Nephron (organoid): ENCODE data around the gene ZNHIT1.
A peak's percentile ranks its signal among the peaks of the same experiment; 100 is the strongest.

Experiments used
- H3K27ac Mint-ChIP-seq, 3 experiments: 2 replicates each; pipeline ENCODE4 v1.8.0; 2020; ENCODE audit warnings: mixed read lengths in 3 of 3, mild to moderate bottlenecking in 2 of 3, moderate library complexity in 1 of 3
- H3K27me3 Mint-ChIP-seq: 2 replicates; pipeline ENCODE4 v1.8.0; 2021; ENCODE audit warnings: low read depth, mild to moderate bottlenecking, moderate library complexity, mixed read lengths
- H3K36me3 Mint-ChIP-seq: 2 replicates; pipeline ENCODE4 v1.8.0; 2020; ENCODE audit warnings: low read depth, mixed read lengths
- H3K4me1 Mint-ChIP-seq: 2 replicates; pipeline ENCODE4 v1.8.0; 2020; ENCODE audit warnings: mixed read lengths
- H3K4me3 Mint-ChIP-seq, 3 experiments: 2 replicates each; pipeline ENCODE4 v1.8.0; 2020; ENCODE audit warnings: mild to moderate bottlenecking in 3 of 3, mixed read lengths in 3 of 3, moderate library complexity in 2 of 3
- H3K9me3 Mint-ChIP-seq: 2 replicates; pipeline ENCODE4 v1.8.0; 2020; ENCODE audit warnings: mixed read lengths
- TF ChIP-seq, protein P1 (sequence below), 3 experiments: fragments of 200-600 bp; sonication (generic); IDR thresholded peaks; one replicate each; pipeline ENCODE4 v1.5.0; 2021; ENCODE audit warnings: antibody characterized with exemption in 3 of 3; ENCODE audit not compliant: unreplicated experiment in 3 of 3

ZNHIT1 gene

DNA sequence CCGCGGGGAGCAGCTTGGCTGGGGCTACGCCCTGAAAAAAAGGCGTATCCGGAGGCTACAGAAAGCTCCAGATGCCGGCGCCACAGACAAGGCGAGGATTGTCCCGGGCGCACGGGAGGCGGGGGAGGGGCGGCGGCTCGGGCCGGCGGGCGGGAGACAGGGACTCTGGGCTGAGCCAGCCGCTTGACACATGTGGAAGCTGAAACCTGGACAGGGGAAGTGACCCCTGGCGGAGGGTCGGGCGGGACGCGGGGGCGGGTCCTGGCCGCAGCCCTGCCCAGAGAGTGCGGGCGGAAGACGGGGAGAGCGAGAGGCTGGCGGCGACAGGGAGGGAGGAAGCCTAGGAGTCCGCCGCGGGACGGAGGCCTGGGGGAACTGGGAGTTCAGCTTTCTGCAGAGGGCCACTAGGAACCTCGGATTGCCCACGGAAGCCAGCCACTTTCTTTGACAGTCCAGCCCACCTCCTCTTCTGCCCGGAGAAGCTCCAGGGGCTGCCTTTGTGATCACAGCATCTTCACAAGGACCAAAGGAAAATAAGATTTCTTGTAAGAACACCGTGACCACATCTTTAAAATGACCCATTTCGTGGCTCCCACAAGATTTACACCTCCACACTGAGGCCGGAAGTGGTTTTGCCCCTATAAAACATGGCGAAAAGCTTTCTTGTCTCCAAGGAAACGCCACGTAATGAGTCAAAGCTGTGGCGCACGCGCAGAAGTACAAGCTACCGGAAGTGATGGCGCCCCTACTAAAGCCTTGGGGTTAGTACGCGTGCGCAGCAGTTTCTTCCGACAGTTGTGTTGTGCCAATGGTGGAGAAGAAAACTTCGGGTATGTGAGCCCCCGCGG is at the start of gene ZNHIT1, which contains the start of gene PLOD3:
Gene ZNHIT1 (plus strand): TSS at position 778 of the 848 bp plus-strand sequence. CDS start 31 bp downstream, at position 809.
Gene PLOD3 (minus strand): TSS at position 194 of the 848 bp plus-strand sequence. CDS start 307 bp downstream, outside the sequence.
- peaks cover 31% of the 10 kb centered on the region for H3K4me1 Mint-ChIP-seq
- H3K9me3 Mint-ChIP-seq = no peaks in the 10 kb centered on the region
- peak within 1 kb of the TSS; percentile 72 to 93 (median 91) for H3K27ac Mint-ChIP-seq
- TF ChIP-seq, protein P1, sequence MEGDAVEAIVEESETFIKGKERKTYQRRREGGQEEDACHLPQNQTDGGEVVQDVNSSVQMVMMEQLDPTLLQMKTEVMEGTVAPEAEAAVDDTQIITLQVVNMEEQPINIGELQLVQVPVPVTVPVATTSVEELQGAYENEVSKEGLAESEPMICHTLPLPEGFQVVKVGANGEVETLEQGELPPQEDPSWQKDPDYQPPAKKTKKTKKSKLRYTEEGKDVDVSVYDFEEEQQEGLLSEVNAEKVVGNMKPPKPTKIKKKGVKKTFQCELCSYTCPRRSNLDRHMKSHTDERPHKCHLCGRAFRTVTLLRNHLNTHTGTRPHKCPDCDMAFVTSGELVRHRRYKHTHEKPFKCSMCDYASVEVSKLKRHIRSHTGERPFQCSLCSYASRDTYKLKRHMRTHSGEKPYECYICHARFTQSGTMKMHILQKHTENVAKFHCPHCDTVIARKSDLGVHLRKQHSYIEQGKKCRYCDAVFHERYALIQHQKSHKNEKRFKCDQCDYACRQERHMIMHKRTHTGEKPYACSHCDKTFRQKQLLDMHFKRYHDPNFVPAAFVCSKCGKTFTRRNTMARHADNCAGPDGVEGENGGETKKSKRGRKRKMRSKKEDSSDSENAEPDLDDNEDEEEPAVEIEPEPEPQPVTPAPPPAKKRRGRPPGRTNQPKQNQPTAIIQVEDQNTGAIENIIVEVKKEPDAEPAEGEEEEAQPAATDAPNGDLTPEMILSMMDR (IDR thresholded peaks at IDR 0.05; ENCODE audit: unreplicated experiment in 3 of 3) = peak in 1 of 3 experiments; percentile 36
- H3K27me3 Mint-ChIP-seq = no peaks in the 10 kb centered on the region
- H3K36me3 Mint-ChIP-seq = peaks cover 27% of the 10 kb centered on the region
- H3K4me3 Mint-ChIP-seq = peak within 1 kb of the TSS; percentile 95 to 97 (median 95)

DNA sequence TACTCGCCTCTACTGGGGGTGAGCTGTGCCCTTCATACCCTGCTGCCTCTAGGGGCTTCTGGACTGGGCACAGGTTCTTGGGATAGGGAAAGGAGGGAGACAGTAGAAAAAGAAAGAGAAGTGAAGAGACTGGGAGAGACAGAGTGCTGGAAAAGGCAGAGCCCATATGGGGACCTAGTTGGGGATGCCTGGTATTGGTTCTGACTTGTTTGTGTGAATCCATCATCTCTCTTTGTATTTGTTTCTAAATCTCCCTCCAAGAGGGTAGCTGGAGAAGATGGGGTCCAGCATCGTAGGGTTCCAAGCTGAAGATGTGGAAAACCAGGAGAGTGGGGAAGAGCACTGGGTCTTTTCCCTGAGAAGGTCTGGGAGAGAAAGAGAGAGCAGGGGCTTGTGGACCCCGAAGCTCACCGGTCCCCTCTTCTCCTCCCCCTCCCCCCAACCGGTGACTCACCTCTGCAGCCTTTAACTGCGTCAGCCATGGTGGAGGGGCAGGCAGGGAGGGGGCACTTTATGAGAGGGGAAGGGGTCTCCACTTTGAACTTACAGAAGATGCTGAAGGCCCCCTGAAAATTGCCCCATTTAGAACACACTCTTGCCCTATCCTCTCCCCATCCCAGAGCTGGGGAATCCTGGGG is 49.4 kb upstream of the ZNHIT1 start:
- peaks cover 96% of the 10 kb centered on the region for H3K27me3 Mint-ChIP-seq
- no peaks in the 10 kb centered on the region for H3K36me3 Mint-ChIP-seq
- peaks cover 47% of the 10 kb centered on the region for H3K4me1 Mint-ChIP-seq
- TF ChIP-seq, protein P1 (IDR thresholded peaks at IDR 0.05; ENCODE audit: unreplicated experiment in 3 of 3) = no peak
- peak overlapping the region in 2 of 3 experiments; percentile 10 to 39 for H3K4me3 Mint-ChIP-seq
- no peak overlapping the region for H3K27ac Mint-ChIP-seq
- H3K9me3 Mint-ChIP-seq = no peaks in the 10 kb centered on the region

DNA sequence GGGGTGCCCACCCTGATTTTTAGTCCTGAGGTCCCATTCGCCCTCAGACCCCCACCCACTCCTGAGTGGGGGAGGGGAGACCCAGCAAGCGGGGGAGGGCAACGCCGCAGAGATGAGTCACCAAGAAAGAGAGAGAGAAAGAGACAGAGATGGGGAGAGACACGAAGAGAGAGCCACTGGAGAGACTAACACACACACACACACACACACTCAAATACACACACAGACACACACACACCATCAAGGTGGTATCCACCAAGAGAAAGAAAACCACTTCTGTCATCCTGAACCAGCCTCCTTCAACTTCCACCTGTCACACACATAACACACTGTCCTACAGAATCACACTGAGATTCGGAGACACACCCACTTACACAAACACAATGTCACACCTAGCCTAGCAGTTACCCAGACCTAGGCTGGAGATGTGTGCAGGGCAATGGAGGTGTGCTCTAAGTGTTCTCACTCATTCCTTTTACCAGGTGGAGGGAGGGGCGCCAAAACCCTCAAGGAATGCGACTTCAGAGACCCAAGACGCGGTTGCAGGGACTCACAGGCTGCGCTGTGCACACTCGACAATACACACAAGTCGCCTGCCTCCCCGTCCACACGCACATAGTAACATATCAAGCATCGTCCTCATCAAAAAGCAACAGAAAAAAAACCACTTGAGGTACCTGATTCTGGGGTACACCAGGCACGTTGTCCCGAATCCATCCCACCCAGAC is 48.7 kb upstream of the ZNHIT1 start:
- peaks cover 100% of the 10 kb centered on the region for H3K27me3 Mint-ChIP-seq
- no peaks in the 10 kb centered on the region for H3K36me3 Mint-ChIP-seq
- H3K27ac Mint-ChIP-seq = no peak overlapping the region
- peak overlapping the region in 2 of 3 experiments; percentile 19 to 73 for H3K4me3 Mint-ChIP-seq
- TF ChIP-seq, protein P1 (IDR thresholded peaks at IDR 0.05; ENCODE audit: unreplicated experiment in 3 of 3) = no peak
- H3K4me1 Mint-ChIP-seq = peaks cover 47% of the 10 kb centered on the region
- no peaks in the 10 kb centered on the region for H3K9me3 Mint-ChIP-seq

DNA sequence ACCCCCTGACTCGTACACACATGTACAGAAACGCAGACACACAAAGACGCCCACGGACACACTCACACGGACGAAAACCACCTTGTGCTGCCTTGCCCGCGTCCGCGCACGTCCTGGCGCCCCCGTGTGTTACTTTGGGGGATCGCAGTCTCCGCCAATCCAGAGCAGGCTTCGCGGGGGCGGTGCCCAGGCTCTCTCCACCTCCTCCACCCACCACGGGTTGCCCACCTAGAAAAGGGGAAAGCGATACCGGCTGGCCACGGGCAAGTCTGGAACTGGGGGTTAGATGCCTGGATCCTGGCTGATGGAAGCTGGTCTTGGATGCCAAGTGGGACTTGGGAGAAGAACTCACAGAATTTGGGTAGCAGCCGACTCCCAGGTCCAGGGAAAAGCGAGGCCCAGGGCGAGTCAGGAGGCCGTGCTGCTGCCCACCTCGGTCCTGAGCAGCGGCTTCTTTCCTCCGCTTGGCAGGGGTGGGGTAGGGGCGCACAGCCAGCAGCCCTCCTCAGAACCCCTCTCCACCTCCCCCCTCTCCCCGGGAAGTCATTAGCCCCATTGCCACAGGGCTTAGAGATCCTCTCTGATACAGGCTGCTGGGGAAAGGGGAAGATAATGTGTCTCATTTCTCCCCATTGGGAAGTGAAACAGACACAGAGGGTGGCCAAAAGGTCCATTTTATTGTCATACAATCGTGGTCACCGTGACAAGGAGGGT is 48.0 kb upstream of the ZNHIT1 start:
- Mint-ChIP-seq H3K27me3 (peaks cover 100% of the 10 kb centered on the region), H3K36me3 (no peaks in the 10 kb centered on the region), H3K27ac (no peak overlapping the region), H3K9me3 (no peaks in the 10 kb centered on the region), H3K4me1 (peaks cover 47% of the 10 kb centered on the region), H3K4me3 (peak overlapping the region in 2 of 3 experiments; percentile 19 to 73)
- TF ChIP-seq, protein P1 (IDR thresholded peaks at IDR 0.05; ENCODE audit: unreplicated experiment in 3 of 3) = peak; percentile 81 to 87 (median 86)

DNA sequence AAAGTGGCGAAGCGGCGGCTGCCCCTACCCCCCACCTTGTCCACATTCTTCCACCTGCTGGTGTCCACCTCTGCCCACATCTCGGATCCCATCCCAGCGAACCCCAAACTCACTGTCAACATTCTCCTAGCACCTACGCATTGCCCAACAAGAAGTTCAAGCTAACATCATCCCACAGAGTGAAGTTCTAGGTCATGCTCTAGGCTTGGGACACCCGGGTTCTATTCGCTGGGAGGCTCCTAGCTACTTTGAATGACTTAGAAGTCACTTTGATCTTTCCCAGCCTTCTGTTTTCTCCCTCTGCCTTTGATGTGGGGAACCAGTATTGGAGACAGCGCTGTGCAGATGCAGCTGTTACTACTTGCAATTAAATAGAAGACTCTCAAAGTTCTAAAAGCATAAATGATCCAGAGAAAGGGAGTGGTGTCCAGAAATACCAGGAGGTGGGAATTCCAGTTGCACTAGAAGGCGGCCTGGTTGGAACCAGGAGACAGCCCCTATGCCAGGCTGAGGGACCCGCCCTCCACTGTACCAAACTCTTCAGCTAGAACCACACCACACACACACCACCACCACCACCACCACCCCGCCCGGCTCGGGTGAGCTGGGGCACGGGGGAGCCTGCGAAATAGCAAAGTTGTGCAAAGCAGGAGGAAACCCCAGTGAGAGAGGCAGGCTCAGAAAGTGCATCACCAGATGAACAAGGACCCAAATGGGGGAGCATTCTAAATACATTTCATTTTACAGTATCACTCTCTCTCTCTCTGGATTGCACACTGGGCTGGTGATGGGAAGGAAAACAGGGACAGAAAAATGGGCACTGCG is 47.1 kb upstream of the ZNHIT1 start:
- H3K4me1 Mint-ChIP-seq = peaks cover 42% of the 10 kb centered on the region
- no peak overlapping the region for H3K27ac Mint-ChIP-seq
- TF ChIP-seq, protein P1 (IDR thresholded peaks at IDR 0.05; ENCODE audit: unreplicated experiment in 3 of 3) = no peak
- peaks cover 100% of the 10 kb centered on the region for H3K27me3 Mint-ChIP-seq
- peak overlapping the region; percentile 1 to 64 (median 19) for H3K4me3 Mint-ChIP-seq
- H3K36me3 Mint-ChIP-seq = no peaks in the 10 kb centered on the region
- peaks cover 4% of the 10 kb centered on the region for H3K9me3 Mint-ChIP-seq
